ENCODE data around the gene PHF23. TPM values are rescaled to one million over a fixed set of nuclear protein-coding genes. Genes with fewer than 3 reads are reported as not detected.
A peak's percentile ranks its signal among the peaks of the same experiment; 100 is the strongest.

Gene PHF23
- total RNA-seq, 3 donors from 2014 or later, result 22.1 to 40.4 (median 37.7) TPM

DNA sequence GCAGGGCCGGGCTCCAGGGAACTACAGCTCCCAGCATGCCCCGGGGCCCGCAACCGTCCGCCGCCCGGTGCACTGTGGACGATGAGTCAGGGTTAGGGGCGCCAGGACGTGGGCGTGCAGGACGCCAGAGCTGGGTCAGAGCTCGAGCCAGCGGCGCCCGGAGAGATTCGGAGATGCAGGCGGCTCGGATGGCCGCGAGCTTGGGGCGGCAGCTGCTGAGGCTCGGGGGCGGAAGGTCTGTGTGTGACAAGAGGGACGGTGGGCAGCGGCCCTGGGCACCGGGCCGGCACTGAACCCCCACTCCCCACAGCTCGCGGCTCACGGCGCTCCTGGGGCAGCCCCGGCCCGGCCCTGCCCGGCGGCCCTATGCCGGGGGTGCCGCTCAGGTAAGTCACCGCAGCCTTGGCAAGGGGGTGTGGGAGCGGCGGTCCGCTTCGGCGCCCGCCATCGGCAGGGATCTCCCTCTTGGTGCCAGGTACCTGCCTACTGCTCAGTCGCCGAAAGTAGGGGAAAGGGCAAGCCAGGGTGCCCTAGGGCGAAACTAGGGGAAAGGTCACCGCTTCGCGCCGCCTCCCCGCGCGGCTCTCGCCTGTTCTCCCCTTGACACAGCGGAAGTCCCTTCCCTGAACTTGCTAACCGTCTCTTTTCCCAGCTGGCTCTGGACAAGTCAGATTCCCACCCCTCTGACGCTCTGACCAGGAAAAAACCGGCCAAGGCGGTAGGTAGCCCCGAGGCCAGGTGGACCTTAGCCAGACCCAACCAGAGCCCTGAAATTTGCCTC lies 19.3 kb downstream of the PHF23 start, which contains the start of the genes ACADVL and DLG4:
TSS of gene ACADVL (plus strand) at position 127 of the 781 bp plus-strand sequence. CDS start at position 174, 47 bp downstream.
TSS of gene DLG4 (minus strand) at position 25 of the 781 bp plus-strand sequence.
- DNase-seq (ENCODE audit: low spot score in 2 of 2), result peak; percentile 96
- no peaks in the 10 kb centered on the region for H3K36me3 ChIP-seq
- H3K4me1 ChIP-seq, result peaks cover 4 to 38% of the 10 kb centered on the region in 2 donors
- no peaks in the 10 kb centered on the region for H3K27me3 ChIP-seq
- H3K9me3 ChIP-seq, result no peaks in the 10 kb centered on the region
- H3K27ac ChIP-seq, result peak within 1 kb of the TSS; percentile 100
- H3K4me3 ChIP-seq, result peak within 1 kb of the TSS; percentile 95 to 100 (median 98)
- intact Hi-C loops (cut with DNase I; ENCODE audit: low total_unique reads), result no loop called here
- TF ChIP-seq, protein P1, sequence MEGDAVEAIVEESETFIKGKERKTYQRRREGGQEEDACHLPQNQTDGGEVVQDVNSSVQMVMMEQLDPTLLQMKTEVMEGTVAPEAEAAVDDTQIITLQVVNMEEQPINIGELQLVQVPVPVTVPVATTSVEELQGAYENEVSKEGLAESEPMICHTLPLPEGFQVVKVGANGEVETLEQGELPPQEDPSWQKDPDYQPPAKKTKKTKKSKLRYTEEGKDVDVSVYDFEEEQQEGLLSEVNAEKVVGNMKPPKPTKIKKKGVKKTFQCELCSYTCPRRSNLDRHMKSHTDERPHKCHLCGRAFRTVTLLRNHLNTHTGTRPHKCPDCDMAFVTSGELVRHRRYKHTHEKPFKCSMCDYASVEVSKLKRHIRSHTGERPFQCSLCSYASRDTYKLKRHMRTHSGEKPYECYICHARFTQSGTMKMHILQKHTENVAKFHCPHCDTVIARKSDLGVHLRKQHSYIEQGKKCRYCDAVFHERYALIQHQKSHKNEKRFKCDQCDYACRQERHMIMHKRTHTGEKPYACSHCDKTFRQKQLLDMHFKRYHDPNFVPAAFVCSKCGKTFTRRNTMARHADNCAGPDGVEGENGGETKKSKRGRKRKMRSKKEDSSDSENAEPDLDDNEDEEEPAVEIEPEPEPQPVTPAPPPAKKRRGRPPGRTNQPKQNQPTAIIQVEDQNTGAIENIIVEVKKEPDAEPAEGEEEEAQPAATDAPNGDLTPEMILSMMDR (IDR thresholded peaks at IDR 0.05), result no peak
- TF ChIP-seq POLR2AphosphoS5 (IDR thresholded peaks at IDR 0.05) (peak; percentile 58 to 97 (median 75)), POLR2A (IDR thresholded peaks at IDR 0.05) (peak; percentile 83)

- H3K27me3 ChIP-seq, result no peaks in the 10 kb centered on the region
- TF ChIP-seq POLR2AphosphoS5 (IDR thresholded peaks at IDR 0.05) (no peak), POLR2A (IDR thresholded peaks at IDR 0.05) (no peak)
- TF ChIP-seq, protein P1 (IDR thresholded peaks at IDR 0.05), result no peak
- intact Hi-C loops (cut with DNase I; ENCODE audit: low total_unique reads), result no loop called here
- peak overlapping the region; percentile 95 to 100 (median 98) for H3K4me3 ChIP-seq
- peak overlapping the region; percentile 100 for H3K27ac ChIP-seq
- H3K36me3 ChIP-seq, result no peaks in the 10 kb centered on the region
- H3K9me3 ChIP-seq, result no peaks in the 10 kb centered on the region
- peaks cover 4 to 38% of the 10 kb centered on the region in 2 donors for H3K4me1 ChIP-seq
- DNase-seq (ENCODE audit: low spot score in 2 of 2), result no peak
Observed at GRCh38 chr17:7219229-7219811, 19.9 kb downstream of the PHF23 start.

DNA sequence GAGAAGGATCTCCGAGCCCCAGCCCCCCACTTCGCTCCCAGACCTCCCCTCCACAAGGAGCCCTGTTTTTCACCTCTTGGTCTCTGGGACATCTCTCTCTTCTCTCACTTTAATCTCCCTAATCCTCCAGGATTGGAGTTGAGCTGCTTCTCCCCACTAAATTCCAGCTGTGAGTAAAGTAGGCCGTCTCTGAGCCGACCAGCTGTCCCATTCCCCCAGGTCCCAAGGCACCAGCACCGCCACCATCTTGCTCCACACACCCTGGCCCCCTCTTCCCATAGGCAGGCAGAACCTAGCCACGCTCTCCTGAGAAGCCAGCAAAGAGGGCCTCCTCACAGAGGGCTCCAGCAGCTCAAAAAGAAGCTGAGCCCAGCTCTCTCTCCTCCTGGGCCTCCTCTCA lies 20.5 kb downstream of the PHF23 start:
- H3K27me3 ChIP-seq, result no peaks in the 10 kb centered on the region
- no peak for DNase-seq (ENCODE audit: low spot score in 2 of 2)
- no peak overlapping the region for H3K4me3 ChIP-seq
- H3K9me3 ChIP-seq, result no peaks in the 10 kb centered on the region
- peak overlapping the region; percentile 100 for H3K27ac ChIP-seq
- no peaks in the 10 kb centered on the region for H3K36me3 ChIP-seq
- TF ChIP-seq, protein P1 (IDR thresholded peaks at IDR 0.05), result no peak
- H3K4me1 ChIP-seq, result peaks cover 4 to 38% of the 10 kb centered on the region in 2 donors
- intact Hi-C loops (cut with DNase I; ENCODE audit: low total_unique reads), result no loop called here

DNA sequence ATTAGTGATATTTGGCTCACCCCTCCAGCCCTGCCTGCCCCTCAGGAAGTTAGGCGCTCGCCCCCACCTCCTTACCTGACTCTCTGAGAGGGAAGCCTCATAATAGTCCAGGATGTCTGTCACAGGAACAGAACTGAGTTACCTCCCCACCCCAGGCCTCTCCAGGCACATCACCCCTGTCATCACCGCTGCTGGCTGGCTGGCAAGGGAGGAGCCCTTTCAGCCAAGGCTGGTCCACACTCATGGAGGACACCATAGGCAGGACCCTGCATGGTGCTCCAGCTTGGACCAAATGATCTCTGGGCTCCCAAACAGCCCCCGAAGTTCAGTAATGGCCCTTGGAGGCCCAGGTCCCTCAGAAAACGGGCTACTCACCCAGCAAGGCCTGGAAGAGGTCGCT lies 21.1 kb downstream of the PHF23 start:
- intact Hi-C loops (cut with DNase I; ENCODE audit: low total_unique reads), result no loop called here
- Histone ChIP-seq H3K4me1 (peaks cover 4 to 38% of the 10 kb centered on the region in 2 donors), H3K36me3 (no peaks in the 10 kb centered on the region), H3K27ac (peak overlapping the region; percentile 100), H3K4me3 (peak overlapping the region; percentile 44 to 70 (median 47)), H3K27me3 (no peaks in the 10 kb centered on the region), H3K9me3 (no peaks in the 10 kb centered on the region)
- TF ChIP-seq POLR2A (IDR thresholded peaks at IDR 0.05) (no peak), POLR2AphosphoS5 (IDR thresholded peaks at IDR 0.05) (no peak)
- TF ChIP-seq, protein P1 (IDR thresholded peaks at IDR 0.05), result no peak
- DNase-seq (ENCODE audit: low spot score in 2 of 2), result no peak
